NB4 (cell line): Measurements from ENCODE around the gene SLC2A5.

Experiments
- CTCF ChIP-seq: IDR thresholded peaks from one replicate; pipeline ENCODE4 v1.5.1; 2012; ENCODE audit warnings: low read depth, low read length
- MYC ChIP-seq: IDR thresholded peaks from 2 replicates; pipeline ENCODE4 v1.6.1; 2011; ENCODE audit warnings: low read depth, low read length
- POLR2A ChIP-seq: IDR thresholded peaks from 2 replicates; pipeline ENCODE4 v1.6.1; 2011; ENCODE audit warnings: mild to moderate bottlenecking; ENCODE audit not compliant: insufficient read length; ENCODE audit errors: extremely low read depth

DNA sequence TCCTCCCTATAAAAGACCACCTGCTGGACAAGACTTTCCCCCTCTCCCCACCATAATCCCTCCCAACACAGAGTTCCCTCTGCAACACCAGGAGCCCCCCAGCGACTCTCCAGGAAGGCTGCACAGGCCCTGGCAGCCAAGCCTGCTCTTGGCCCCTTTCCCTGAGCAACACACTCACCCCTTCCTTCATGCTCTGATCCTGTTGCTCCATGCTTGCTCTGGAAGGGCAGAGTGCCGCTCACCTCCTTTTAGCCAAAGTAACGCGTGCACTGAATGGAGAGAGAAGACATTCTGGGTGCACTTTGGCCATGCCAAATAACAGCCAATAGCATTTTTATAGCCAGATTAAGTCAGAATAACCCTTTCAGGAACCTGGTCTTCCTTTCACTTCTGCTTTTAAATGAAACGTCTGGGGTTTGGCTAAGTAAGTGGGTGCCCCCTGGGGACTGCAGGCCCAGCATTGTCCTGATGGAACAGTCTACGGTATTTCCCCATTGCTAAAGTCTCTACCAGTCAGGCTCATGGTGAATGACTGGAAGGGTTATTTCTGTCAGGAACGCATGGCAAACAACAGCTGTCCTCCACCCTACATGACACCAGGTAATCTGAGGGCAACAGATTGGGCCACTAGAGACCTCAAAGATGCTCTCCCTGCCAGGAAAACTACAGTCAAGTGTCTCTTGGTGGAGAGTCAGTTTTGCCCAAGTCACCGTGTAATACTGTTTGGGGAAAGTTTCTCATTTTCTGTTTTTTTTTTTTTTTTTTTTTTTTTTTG is at the start of gene SLC2A5:
- no peak for TF ChIP-seq CTCF
- peak; percentile 40 for TF ChIP-seq POLR2A
- peak; percentile 65 for TF ChIP-seq MYC
